H9 (cell line): ENCODE measurements around the gene HIP1. TPM values are rescaled to one million over a fixed set of nuclear protein-coding genes. Genes with fewer than 3 reads are reported as not detected.

Experiments
- DNase-seq: peaks from one replicate; pipeline ENCODE4 v3.0.0-alpha.2; 2017
- H2AFZ ChIP-seq: one replicate; pipeline ENCODE4 v1.6.1; 2013; ENCODE audit warnings: mild to moderate bottlenecking, low read length, control low read depth, moderate library complexity
- H2AK5ac ChIP-seq: 2 replicates; pipeline ENCODE4 v1.6.1; 2013; ENCODE audit warnings: low read length, control low read depth, mixed read lengths; ENCODE audit not compliant: insufficient read length
- H2BK120ac ChIP-seq: one replicate; pipeline ENCODE4 v1.6.1; 2013; ENCODE audit warnings: low read depth, mild to moderate bottlenecking, low read length, control low read depth, inconsistent platforms; ENCODE audit not compliant: poor library complexity, severe bottlenecking
- H2BK12ac ChIP-seq: 2 replicates; pipeline ENCODE4 v1.6.1; 2013; ENCODE audit warnings: low read length, control low read depth, mixed read lengths, low read depth; ENCODE audit not compliant: insufficient read length
- H2BK15ac ChIP-seq: 2 replicates; pipeline ENCODE4 v1.6.1; 2013; ENCODE audit warnings: low read depth, low read length, control low read depth
- H2BK20ac ChIP-seq: one replicate; pipeline ENCODE4 v1.6.1; 2013; ENCODE audit warnings: low read depth, mild to moderate bottlenecking, low read length, control low read depth, inconsistent platforms; ENCODE audit not compliant: poor library complexity, severe bottlenecking
- H2BK5ac ChIP-seq: 2 replicates; pipeline ENCODE4 v1.6.1; 2013; ENCODE audit warnings: low read length, control low read depth, mixed read lengths; ENCODE audit not compliant: insufficient read length
- H3K14ac ChIP-seq: 2 replicates; pipeline ENCODE4 v1.6.1; 2013; ENCODE audit warnings: low read length, control low read depth; ENCODE audit not compliant: insufficient read depth
- H3K18ac ChIP-seq: 2 replicates; pipeline ENCODE4 v1.6.1; 2013; ENCODE audit warnings: low read depth, mild to moderate bottlenecking, mixed read lengths, low read length, control low read depth; ENCODE audit not compliant: insufficient read length
- H3K23ac ChIP-seq: 2 replicates; pipeline ENCODE4 v1.6.1; 2013; ENCODE audit warnings: low read length, control low read depth, mixed read lengths, low read depth; ENCODE audit not compliant: insufficient read length
- H3K23me2 ChIP-seq: 2 replicates; pipeline ENCODE4 v1.6.1; 2013; ENCODE audit warnings: low read depth, mild to moderate bottlenecking, mixed read lengths, low read length, control low read depth; ENCODE audit not compliant: insufficient read length, poor library complexity, severe bottlenecking
- H3K27ac ChIP-seq: 2 replicates; pipeline ENCODE4 v1.5.1; 2013; ENCODE audit warnings: low read length, control low read depth, mixed read lengths, low read depth; ENCODE audit not compliant: insufficient read length
- H3K27me3 ChIP-seq: 2 replicates; pipeline ENCODE4 v1.6.1; 2013; ENCODE audit warnings: low read length, control low read depth, inconsistent platforms; ENCODE audit not compliant: insufficient read depth
- H3K4ac ChIP-seq: 2 replicates; pipeline ENCODE4 v1.6.1; 2013; ENCODE audit warnings: low read depth, mild to moderate bottlenecking, control low read depth, inconsistent platforms, low read length, moderate library complexity
- H3K4me1 ChIP-seq: 2 replicates; pipeline ENCODE4 v1.6.1; 2013; ENCODE audit warnings: low read length, control low read depth, inconsistent platforms; ENCODE audit not compliant: insufficient read depth
- H3K4me2 ChIP-seq: 2 replicates; pipeline ENCODE4 v1.6.1; 2013; ENCODE audit warnings: low read length, control low read depth, mixed read lengths; ENCODE audit not compliant: insufficient read length, insufficient read depth
- H3K56ac ChIP-seq: 2 replicates; pipeline ENCODE4 v1.6.1; 2013; ENCODE audit warnings: low read depth, mild to moderate bottlenecking, mixed read lengths, low read length, control low read depth; ENCODE audit not compliant: insufficient read length
- H3K79me1 ChIP-seq: 2 replicates; pipeline ENCODE4 v1.6.1; 2013; ENCODE audit warnings: low read depth, mild to moderate bottlenecking, moderate library complexity, low read length, control low read depth, inconsistent platforms; ENCODE audit not compliant: insufficient read depth, poor library complexity, severe bottlenecking
- H3K79me2 ChIP-seq: 2 replicates; pipeline ENCODE4 v1.6.1; 2013; ENCODE audit warnings: low read length, control low read depth, inconsistent platforms; ENCODE audit not compliant: insufficient read depth
- H3K9ac ChIP-seq: 2 replicates; pipeline ENCODE4 v1.6.1; 2013; ENCODE audit warnings: low read length, control low read depth, mixed read lengths; ENCODE audit not compliant: insufficient read length; ENCODE audit errors: extremely low read depth
- H3K9me3 ChIP-seq: one replicate; pipeline ENCODE4 v1.6.1; 2013; ENCODE audit warnings: low read depth, low read length, inconsistent platforms; ENCODE audit not compliant: control insufficient read depth
- H3T11ph ChIP-seq: one replicate; pipeline ENCODE4 v1.6.1; 2013; ENCODE audit warnings: mild to moderate bottlenecking, low read length, control low read depth, inconsistent platforms
- H4K20me1 ChIP-seq: one replicate; pipeline ENCODE4 v1.6.1; 2013; ENCODE audit not compliant: control insufficient read depth, insufficient read length, insufficient read depth
- H4K5ac ChIP-seq: 2 replicates; pipeline ENCODE4 v1.6.1; 2013; ENCODE audit warnings: low read depth, mild to moderate bottlenecking, mixed read lengths, low read length, control low read depth; ENCODE audit not compliant: insufficient read length
- H4K8ac ChIP-seq: replicated peaks from 2 replicates; pipeline ENCODE4 v1.6.1; 2013; ENCODE audit warnings: low read length, control low read depth, mixed read lengths, low read depth; ENCODE audit not compliant: insufficient read length
- H4K91ac ChIP-seq: 2 replicates; pipeline ENCODE4 v1.6.1; 2013; ENCODE audit warnings: low read depth, mild to moderate bottlenecking, moderate library complexity, mixed read lengths, low read length, control low read depth; ENCODE audit not compliant: insufficient read length
- H3K27ac Mint-ChIP-seq, 3 experiments: 2 replicates in 2 of 3; 3 replicates in 1 of 3; pipeline ENCODE4 v1.8.0; 2020 to 2021; ENCODE audit warnings: mixed read lengths in 3 of 3, mild to moderate bottlenecking in 1 of 3, moderate library complexity in 1 of 3
- H3K27me3 Mint-ChIP-seq: 2 replicates; pipeline ENCODE4 v1.8.0; 2021; ENCODE audit warnings: low read depth, mild to moderate bottlenecking, moderate library complexity, mixed read lengths
- H3K36me3 Mint-ChIP-seq, 3 experiments: 2 replicates in 2 of 3; 3 replicates in 1 of 3; pipeline ENCODE4 v1.8.0; 2020 to 2021; ENCODE audit warnings: low read depth in 3 of 3, mixed read lengths in 3 of 3; ENCODE audit not compliant: insufficient read depth in 1 of 3
- H3K4me1 Mint-ChIP-seq, 2 experiments: 2 replicates each; pipeline ENCODE4 v1.8.0; 2020; ENCODE audit warnings: mixed read lengths in 2 of 2
- H3K4me3 Mint-ChIP-seq, 2 experiments: 2 replicates in 1 of 2; 3 replicates in 1 of 2; pipeline ENCODE4 v1.8.0; 2020 to 2021; ENCODE audit warnings: mild to moderate bottlenecking in 2 of 2, mixed read lengths in 2 of 2, moderate library complexity in 1 of 2
- H3K9me3 Mint-ChIP-seq, 2 experiments: 2 replicates in 1 of 2; 3 replicates in 1 of 2; pipeline ENCODE4 v1.8.0; 2020; ENCODE audit warnings: mild to moderate bottlenecking in 2 of 2, mixed read lengths in 2 of 2, moderate library complexity in 1 of 2
- CTCF ChIP-seq: fragments of 200-600 bp; sonication (generic); conservative IDR thresholded peaks from 3 replicates; pipeline ENCODE4 v1.8.0; 2021; ENCODE audit warnings: antibody characterized with exemption, mild to moderate bottlenecking
- WGBS: extraction: QIAGEN DNeasy Blood & Tissue Kit; methylation state at CpG from one replicate; pipeline ENCODE4 v1.1.7; 2013; ENCODE audit warnings: missing lambda C conversion rate, low lambda C conversion rate, mixed read lengths; ENCODE audit not compliant: insufficient read length; ENCODE audit errors: extremely low coverage; 5-methylcytosine and 5-hydroxymethylcytosine counted together
- total RNA-seq: library from RNA; stranded (reverse); gene quantifications from 2 replicates; pipeline ENCODE4 v1.2.1, GENCODE V29; 2021

Gene HIP1
- total RNA-seq, 1 experiment from 2014 or later, result 87.5 TPM

DNA sequence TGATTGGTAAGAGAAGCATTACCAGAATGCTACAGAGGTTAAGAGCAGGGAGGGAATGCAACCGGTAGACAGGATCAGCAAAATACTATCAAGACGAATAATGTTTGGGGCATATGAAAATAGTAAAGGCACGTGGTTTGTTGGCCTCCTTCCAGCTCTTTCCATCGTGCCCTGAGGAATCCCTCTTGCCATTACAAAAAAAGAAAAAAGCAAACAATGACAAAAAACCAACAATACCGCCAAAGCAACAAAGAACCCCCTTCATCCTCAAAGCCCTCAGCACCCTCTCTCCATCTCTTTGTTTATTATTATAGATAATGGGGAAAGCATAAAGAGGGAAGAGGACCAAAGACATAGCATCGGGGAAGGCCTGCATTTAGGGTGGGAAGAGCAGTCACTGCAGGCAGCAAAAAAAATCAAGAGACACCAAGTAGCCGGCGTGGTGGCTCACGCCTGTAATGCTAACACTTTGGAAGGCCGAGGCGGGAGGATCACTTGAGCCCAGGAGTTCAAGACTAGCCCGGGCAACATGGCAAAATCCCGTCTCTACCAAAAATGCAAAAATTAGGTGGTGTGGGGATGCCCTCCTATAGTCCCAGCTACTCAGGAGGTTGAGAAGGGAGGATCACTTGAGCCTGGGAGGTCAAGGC is 78.0 kb downstream of the HIP1 start:
- TF ChIP-seq CTCF, result no peak
- no peaks in the 10 kb centered on the region for H3K9me3 ChIP-seq
- H3K4me1 ChIP-seq, result no peaks in the 10 kb centered on the region
- H3K27ac Mint-ChIP-seq, result peak overlapping the region in 1 of 3 experiments; percentile 76; a peak in 2 of 7 replicates
- H3T11ph ChIP-seq, result no peak overlapping the region
- H2AK5ac ChIP-seq, result no peak overlapping the region
- H2BK12ac ChIP-seq, result no peak overlapping the region
- H4K20me1 ChIP-seq, result no peaks in the 10 kb centered on the region
- H2BK15ac ChIP-seq, result no peak overlapping the region
- H3K18ac ChIP-seq, result no peak overlapping the region
- H3K36me3 Mint-ChIP-seq, result no peaks in the 10 kb centered on the region
- no peak overlapping the region for H3K4me3 Mint-ChIP-seq
- no peak overlapping the region for H3K14ac ChIP-seq
- no peak for DNase-seq
- no peak overlapping the region for H4K5ac ChIP-seq
- H3K27me3 Mint-ChIP-seq, result no peaks in the 10 kb centered on the region
- H3K4ac ChIP-seq, result no peak overlapping the region
- no peaks in the 10 kb centered on the region for H3K79me2 ChIP-seq
- H3K4me2 ChIP-seq, result no peak overlapping the region
- no peak overlapping the region for H4K91ac ChIP-seq
- H3K23ac ChIP-seq, result no peak overlapping the region
- H3K79me1 ChIP-seq, result no peaks in the 10 kb centered on the region
- no CpG with 5 or more reads among the region's 13 CpGs for WGBS
- H2BK5ac ChIP-seq, result no peak overlapping the region
- H3K23me2 ChIP-seq, result no peaks in the 10 kb centered on the region
- no peaks in the 10 kb centered on the region for H3K27me3 ChIP-seq
- H3K56ac ChIP-seq, result no peak overlapping the region
- no peak overlapping the region for H2BK120ac ChIP-seq
- H3K4me1 Mint-ChIP-seq, result peaks cover 7 to 15% of the 10 kb centered on the region in 2 experiments
- H3K9me3 Mint-ChIP-seq, result no peaks in the 10 kb centered on the region
- H2BK20ac ChIP-seq, result no peak overlapping the region
- no peak overlapping the region for H4K8ac ChIP-seq
- H2AFZ ChIP-seq, result no peak overlapping the region
- H3K27ac ChIP-seq, result no peak overlapping the region
- no peak overlapping the region for H3K9ac ChIP-seq
